Trophoblast cell (in vitro differentiated cells and primary cell): ENCODE data around the gene CD33.

ENCODE experiments used
- DNase-seq, 2 donors: peaks; one replicate each; pipeline ENCODE4 v3.0.0-alpha.2; 2016
- H2AFZ ChIP-seq: 2 replicates; pipeline ENCODE4 v1.6.1; 2013; ENCODE audit warnings: low read length, moderate library complexity, mild to moderate bottlenecking; ENCODE audit not compliant: insufficient read depth, poor library complexity
- H2AK5ac ChIP-seq: 2 replicates; pipeline ENCODE4 v1.6.1; 2013; ENCODE audit warnings: mild to moderate bottlenecking, low read length
- H2BK120ac ChIP-seq: 2 replicates; pipeline ENCODE4 v1.6.1; 2013; ENCODE audit warnings: low read length, mild to moderate bottlenecking, moderate library complexity; ENCODE audit not compliant: insufficient read depth, poor library complexity
- H2BK12ac ChIP-seq: 2 replicates; pipeline ENCODE4 v1.6.1; 2013; ENCODE audit warnings: mild to moderate bottlenecking, low read length, moderate library complexity
- H2BK5ac ChIP-seq: 2 replicates; pipeline ENCODE4 v1.6.1; 2013; ENCODE audit warnings: low read length, low read depth, moderate library complexity, mild to moderate bottlenecking; ENCODE audit not compliant: poor library complexity
- H3K14ac ChIP-seq: 2 replicates; pipeline ENCODE4 v1.6.1; 2013; ENCODE audit warnings: mild to moderate bottlenecking, low read length
- H3K18ac ChIP-seq: 2 replicates; pipeline ENCODE4 v1.6.1; 2013; ENCODE audit warnings: mild to moderate bottlenecking, low read length
- H3K23ac ChIP-seq: 2 replicates; pipeline ENCODE4 v1.6.1; 2013; ENCODE audit warnings: low read length
- H3K27ac ChIP-seq: 2 replicates; pipeline ENCODE4 v1.5.1; 2013; ENCODE audit warnings: low read depth, mild to moderate bottlenecking, inconsistent platforms, low read length, moderate library complexity
- H3K27me3 ChIP-seq: 2 replicates; pipeline ENCODE4 v1.6.1; 2013; ENCODE audit warnings: inconsistent platforms, mild to moderate bottlenecking, low read length, moderate library complexity; ENCODE audit not compliant: insufficient read depth
- H3K36me3 ChIP-seq, 2 experiments: 1 replicate in 1 of 2; 2 replicates in 1 of 2; pipeline ENCODE4 v1.6.1; 2013; ENCODE audit warnings: low read length in 2 of 2, mild to moderate bottlenecking in 2 of 2, moderate library complexity in 1 of 2; ENCODE audit not compliant: insufficient read depth in 2 of 2, control insufficient read depth in 1 of 2
- H3K4ac ChIP-seq: 2 replicates; pipeline ENCODE4 v1.6.1; 2013; ENCODE audit warnings: low read depth, mild to moderate bottlenecking, low read length, moderate library complexity
- H3K4me1 ChIP-seq, 2 experiments: 1 replicate in 1 of 2; 2 replicates in 1 of 2; pipeline ENCODE4 v1.6.1; 2013; ENCODE audit warnings: low read length in 2 of 2, mild to moderate bottlenecking in 2 of 2, moderate library complexity in 1 of 2; ENCODE audit not compliant: insufficient read depth in 2 of 2, control insufficient read depth in 1 of 2
- H3K4me2 ChIP-seq: 2 replicates; pipeline ENCODE4 v1.6.1; 2013; ENCODE audit warnings: inconsistent platforms, mild to moderate bottlenecking, low read length, moderate library complexity
- H3K4me3 ChIP-seq: 2 replicates; pipeline ENCODE4 v1.5.1; 2013; ENCODE audit warnings: mild to moderate bottlenecking, low read depth, low read length, inconsistent platforms
- H3K79me1 ChIP-seq: one replicate; pipeline ENCODE4 v1.6.1; 2013; ENCODE audit warnings: low read length
- H3K79me2 ChIP-seq: 2 replicates; pipeline ENCODE4 v1.6.1; 2013; ENCODE audit warnings: low read length, mild to moderate bottlenecking; ENCODE audit not compliant: control insufficient read depth, insufficient read depth, poor library complexity
- H3K9ac ChIP-seq: 2 replicates; pipeline ENCODE4 v1.6.1; 2013; ENCODE audit warnings: mild to moderate bottlenecking, low read length
- H3K9me3 ChIP-seq: 2 replicates; pipeline ENCODE4 v1.6.1; 2013; ENCODE audit warnings: low read depth, mild to moderate bottlenecking, control low read depth, inconsistent platforms, low read length; ENCODE audit not compliant: insufficient read depth
- H4K12ac ChIP-seq: 2 replicates; pipeline ENCODE4 v1.6.1; 2013; ENCODE audit warnings: low read depth, mild to moderate bottlenecking, low read length, moderate library complexity
- H4K8ac ChIP-seq: 2 replicates; pipeline ENCODE4 v1.6.1; 2013; ENCODE audit warnings: low read depth, mild to moderate bottlenecking, low read length, moderate library complexity
- H4K91ac ChIP-seq: one replicate; pipeline ENCODE4 v1.6.1; 2013; ENCODE audit warnings: low read depth, mild to moderate bottlenecking, low read length, moderate library complexity
- WGBS: extraction: QIAGEN DNeasy Blood & Tissue Kit; methylation state at CpG from one replicate; pipeline ENCODE4 v1.1.7; 2013; ENCODE audit warnings: missing lambda C conversion rate; ENCODE audit not compliant: insufficient read length, insufficient coverage; ENCODE audit errors: extremely low coverage; 5-methylcytosine and 5-hydroxymethylcytosine counted together

Gene CD33

GRCh38 chr19:51251468-51251820 lies 26.6 kb downstream of the CD33 start:
- H2BK12ac ChIP-seq: no peak overlapping the region
- WGBS: no CpG with 5 or more reads among the region's 9 CpGs
- no peak overlapping the region for H3K4me3 ChIP-seq
- H3K4me2 ChIP-seq: no peak overlapping the region
- peak; percentile 17 to 26 for DNase-seq
- no peak overlapping the region for H2AK5ac ChIP-seq
- H3K23ac ChIP-seq: no peak overlapping the region
- H4K91ac ChIP-seq: no peak overlapping the region
- no peak overlapping the region for H3K4ac ChIP-seq
- no peaks in the 10 kb centered on the region for H3K27me3 ChIP-seq
- H3K9ac ChIP-seq: no peak overlapping the region
- no peak overlapping the region for H4K12ac ChIP-seq
- H3K79me2 ChIP-seq: no peaks in the 10 kb centered on the region
- H2BK5ac ChIP-seq: no peak overlapping the region
- no peak overlapping the region for H2BK120ac ChIP-seq
- no peaks in the 10 kb centered on the region for H3K36me3 ChIP-seq
- no peak overlapping the region for H3K18ac ChIP-seq
- H3K27ac ChIP-seq: no peak overlapping the region
- H4K8ac ChIP-seq: no peak overlapping the region
- no peaks in the 10 kb centered on the region for H3K79me1 ChIP-seq
- no peaks in the 10 kb centered on the region for H3K4me1 ChIP-seq
- H3K9me3 ChIP-seq: peaks cover 9% of the 10 kb centered on the region
- no peak overlapping the region for H3K14ac ChIP-seq
- no peak overlapping the region for H2AFZ ChIP-seq

- H4K91ac ChIP-seq: no peak overlapping the region
- H3K4me1 ChIP-seq: no peaks in the 10 kb centered on the region
- no peak overlapping the region for H2BK120ac ChIP-seq
- H3K9me3 ChIP-seq: peaks cover 9% of the 10 kb centered on the region
- WGBS: no CpG with 5 or more reads among the region's 9 CpGs
- no peak overlapping the region for H3K18ac ChIP-seq
- no peak overlapping the region for H3K23ac ChIP-seq
- no peaks in the 10 kb centered on the region for H3K36me3 ChIP-seq
- no peak overlapping the region for H3K9ac ChIP-seq
- DNase-seq: no peak
- no peak overlapping the region for H4K8ac ChIP-seq
- no peak overlapping the region for H4K12ac ChIP-seq
- no peak overlapping the region for H2BK5ac ChIP-seq
- no peak overlapping the region for H3K14ac ChIP-seq
- H2AFZ ChIP-seq: no peak overlapping the region
- no peaks in the 10 kb centered on the region for H3K27me3 ChIP-seq
- no peak overlapping the region for H3K4me3 ChIP-seq
- no peak overlapping the region for H3K27ac ChIP-seq
- H3K79me2 ChIP-seq: no peaks in the 10 kb centered on the region
- no peak overlapping the region for H3K4ac ChIP-seq
- no peak overlapping the region for H2BK12ac ChIP-seq
- no peaks in the 10 kb centered on the region for H3K79me1 ChIP-seq
- H3K4me2 ChIP-seq: no peak overlapping the region
- H2AK5ac ChIP-seq: no peak overlapping the region
These were observed 27.6 kb downstream of the CD33 start for GRCh38 chr19:51252306-51253079.

GRCh38 chr19:51253088-51253806 lies 28.4 kb downstream of the CD33 start:
- Histone ChIP-seq H2AFZ (no peak overlapping the region), H3K9me3 (peaks cover 9% of the 10 kb centered on the region), H3K4me1 (no peaks in the 10 kb centered on the region), H3K79me1 (no peaks in the 10 kb centered on the region), H3K27ac (no peak overlapping the region), H3K79me2 (no peaks in the 10 kb centered on the region), H3K4ac (no peak overlapping the region), H3K18ac (no peak overlapping the region), H3K4me3 (no peak overlapping the region), H3K23ac (no peak overlapping the region), H3K14ac (no peak overlapping the region), H4K91ac (no peak overlapping the region), H3K4me2 (no peak overlapping the region), H3K36me3 (no peaks in the 10 kb centered on the region), H4K12ac (no peak overlapping the region), H2AK5ac (no peak overlapping the region), H2BK5ac (no peak overlapping the region), H4K8ac (no peak overlapping the region), H2BK120ac (no peak overlapping the region), H2BK12ac (no peak overlapping the region), H3K27me3 (no peaks in the 10 kb centered on the region), H3K9ac (no peak overlapping the region)
- WGBS: no CpG with 5 or more reads among the region's 1 CpG
- DNase-seq: no peak

- no peak overlapping the region for H3K14ac ChIP-seq
- H3K4me2 ChIP-seq: no peak overlapping the region
- H3K4me3 ChIP-seq: no peak overlapping the region
- no peak overlapping the region for H2AK5ac ChIP-seq
- H2BK12ac ChIP-seq: no peak overlapping the region
- peaks cover 3% of the 10 kb centered on the region for H3K9me3 ChIP-seq
- no peak overlapping the region for H4K91ac ChIP-seq
- no peaks in the 10 kb centered on the region for H3K36me3 ChIP-seq
- no peak overlapping the region for H3K18ac ChIP-seq
- no peak overlapping the region for H3K23ac ChIP-seq
- H2AFZ ChIP-seq: no peak overlapping the region
- H3K4me1 ChIP-seq: no peaks in the 10 kb centered on the region
- no peaks in the 10 kb centered on the region for H3K27me3 ChIP-seq
- H2BK5ac ChIP-seq: no peak overlapping the region
- DNase-seq: no peak
- no CpG with 5 or more reads among the region's 2 CpGs for WGBS
- H3K27ac ChIP-seq: no peak overlapping the region
- no peak overlapping the region for H2BK120ac ChIP-seq
- H3K9ac ChIP-seq: no peak overlapping the region
- no peak overlapping the region for H4K8ac ChIP-seq
- no peak overlapping the region for H3K4ac ChIP-seq
- H3K79me1 ChIP-seq: no peaks in the 10 kb centered on the region
- no peaks in the 10 kb centered on the region for H3K79me2 ChIP-seq
- no peak overlapping the region for H4K12ac ChIP-seq
These were observed 31.3 kb downstream of the CD33 start for GRCh38 chr19:51256155-51256625.
